ENCODE results near the gene STK39. TPM values are rescaled to one million over a fixed set of nuclear protein-coding genes. Genes with fewer than 3 reads are reported as not detected.
"Not testable (repeated sequence)": the region's sequence is repeated elsewhere in the genome, so short reads cannot be mapped to it uniquely, and the experiment has no call there.

STK39 gene
- total RNA-seq, 1 experiment from 2014 or later: 18.3 TPM

DNA sequence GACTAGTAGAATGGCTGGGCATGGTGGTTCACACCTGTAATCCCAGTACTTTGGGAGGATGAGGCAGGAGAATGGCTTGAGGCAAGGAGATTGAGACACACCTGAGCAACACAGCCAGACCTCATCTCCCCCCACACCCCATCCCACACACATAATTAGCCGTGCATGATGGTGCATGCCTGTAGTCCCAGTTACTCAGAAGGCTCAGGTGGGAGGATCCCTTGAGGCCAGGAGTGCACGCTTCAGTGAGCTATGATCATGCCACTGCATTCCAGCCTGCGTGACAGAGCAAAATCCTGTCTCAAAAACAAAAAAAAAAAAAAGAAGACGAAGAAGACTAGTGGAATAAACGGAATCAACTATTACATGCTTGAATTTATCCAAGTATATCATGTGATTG is 150.0 kb downstream of the STK39 start:
- H3K4me1 ChIP-seq (replicated peaks): no peaks in the 10 kb centered on the region
- H3K27me3 ChIP-seq (replicated peaks): no peaks in the 10 kb centered on the region
- no peak overlapping the region for H3K4me3 ChIP-seq
- no peaks in the 10 kb centered on the region for H3K9me3 ChIP-seq (replicated peaks)
- no peak overlapping the region for H3K27ac ChIP-seq
- H3K36me3 ChIP-seq: no peaks in the 10 kb centered on the region
- DNase-seq (ENCODE audit: low read depth in 1 of 2, low spot score in 2 of 2): no peak

GRCh38 chr2:168096158-168096557 is 151.2 kb downstream of the STK39 start:
- no peaks in the 10 kb centered on the region for H3K27me3 ChIP-seq (replicated peaks)
- no peaks in the 10 kb centered on the region for H3K4me1 ChIP-seq (replicated peaks)
- H3K9me3 ChIP-seq (replicated peaks): no peaks in the 10 kb centered on the region
- no peak overlapping the region for H3K4me3 ChIP-seq
- no peaks in the 10 kb centered on the region for H3K36me3 ChIP-seq
- no peak for DNase-seq (ENCODE audit: low read depth in 1 of 2, low spot score in 2 of 2)
- no peak overlapping the region for H3K27ac ChIP-seq

DNA sequence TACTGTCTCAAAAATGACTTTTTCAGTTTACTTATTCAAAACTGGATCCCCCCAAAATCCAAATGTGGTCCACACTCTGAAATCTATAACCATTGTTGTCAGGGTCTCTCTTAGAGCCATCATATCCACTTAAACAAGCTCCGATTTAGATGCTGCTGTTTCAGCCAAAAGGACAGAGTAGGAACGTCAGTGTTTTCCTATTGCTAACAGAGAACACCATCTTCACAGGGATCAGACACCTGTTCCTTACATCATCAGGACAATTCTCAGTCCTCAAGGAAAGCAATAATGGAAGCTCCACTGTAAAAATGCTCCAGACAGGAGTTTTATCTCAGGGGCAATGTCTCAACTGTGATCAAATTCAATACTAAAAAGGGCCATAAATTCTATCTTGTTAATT is 155.4 kb downstream of the STK39 start:
- Histone ChIP-seq H3K4me3 (no peak overlapping the region), H3K36me3 (no peaks in the 10 kb centered on the region), H3K4me1 (replicated peaks) (no peaks in the 10 kb centered on the region), H3K27ac (no peak overlapping the region), H3K9me3 (replicated peaks) (no peaks in the 10 kb centered on the region), H3K27me3 (replicated peaks) (no peaks in the 10 kb centered on the region)
- no peak for DNase-seq (ENCODE audit: low read depth in 1 of 2, low spot score in 2 of 2)

- no peaks in the 10 kb centered on the region for H3K27me3 ChIP-seq (replicated peaks)
- H3K36me3 ChIP-seq: no peaks in the 10 kb centered on the region
- no peak overlapping the region for H3K27ac ChIP-seq
- H3K4me3 ChIP-seq: no peak overlapping the region
- DNase-seq (ENCODE audit: low read depth in 1 of 2, low spot score in 2 of 2): no peak
- no peaks in the 10 kb centered on the region for H3K4me1 ChIP-seq (replicated peaks)
- no peaks in the 10 kb centered on the region for H3K9me3 ChIP-seq (replicated peaks)
Observed at GRCh38 chr2:168090366-168091135, 156.8 kb downstream of the STK39 start.

- Histone ChIP-seq H3K4me1 (replicated peaks) (no peaks in the 10 kb centered on the region), H3K36me3 (no peaks in the 10 kb centered on the region), H3K4me3 (no peak overlapping the region), H3K27me3 (replicated peaks) (no peaks in the 10 kb centered on the region), H3K27ac (no peak overlapping the region), H3K9me3 (replicated peaks) (no peaks in the 10 kb centered on the region)
- no peak for DNase-seq (ENCODE audit: low read depth in 1 of 2, low spot score in 2 of 2)
Observed at GRCh38 chr2:168089200-168089599, 158.2 kb downstream of the STK39 start.

GRCh38 chr2:168087401-168087800 is 160.0 kb downstream of the STK39 start:
- no peaks in the 10 kb centered on the region for H3K4me1 ChIP-seq (replicated peaks)
- no peak overlapping the region for H3K27ac ChIP-seq
- no peaks in the 10 kb centered on the region for H3K9me3 ChIP-seq (replicated peaks)

GRCh38 chr2:168086851-168087250 is 160.5 kb downstream of the STK39 start:
- DNase-seq (ENCODE audit: low read depth in 1 of 2, low spot score in 2 of 2): no peak
- Histone ChIP-seq H3K27ac (no peak overlapping the region), H3K9me3 (replicated peaks) (no peaks in the 10 kb centered on the region), H3K36me3 (no peaks in the 10 kb centered on the region), H3K4me3 (no peak overlapping the region), H3K4me1 (replicated peaks) (no peaks in the 10 kb centered on the region), H3K27me3 (replicated peaks) (no peaks in the 10 kb centered on the region)

More at GRCh38 chr2:168087401-168087800, 160.0 kb downstream of the STK39 start:
- no peak overlapping the region for H3K4me3 ChIP-seq
- no peaks in the 10 kb centered on the region for H3K36me3 ChIP-seq
- no peaks in the 10 kb centered on the region for H3K27me3 ChIP-seq (replicated peaks)
- DNase-seq (ENCODE audit: low read depth in 1 of 2, low spot score in 2 of 2): no peak

GRCh38 chr2:168085801-168086361 is 161.5 kb downstream of the STK39 start:
- H3K36me3 ChIP-seq: no peaks in the 10 kb centered on the region
- no peak overlapping the region for H3K27ac ChIP-seq
- no peaks in the 10 kb centered on the region for H3K27me3 ChIP-seq (replicated peaks)
- DNase-seq (ENCODE audit: low read depth in 1 of 2, low spot score in 2 of 2): no peak
- no peak overlapping the region for H3K4me3 ChIP-seq
- no peaks in the 10 kb centered on the region for H3K9me3 ChIP-seq (replicated peaks)
- H3K4me1 ChIP-seq (replicated peaks): no peaks in the 10 kb centered on the region

DNA sequence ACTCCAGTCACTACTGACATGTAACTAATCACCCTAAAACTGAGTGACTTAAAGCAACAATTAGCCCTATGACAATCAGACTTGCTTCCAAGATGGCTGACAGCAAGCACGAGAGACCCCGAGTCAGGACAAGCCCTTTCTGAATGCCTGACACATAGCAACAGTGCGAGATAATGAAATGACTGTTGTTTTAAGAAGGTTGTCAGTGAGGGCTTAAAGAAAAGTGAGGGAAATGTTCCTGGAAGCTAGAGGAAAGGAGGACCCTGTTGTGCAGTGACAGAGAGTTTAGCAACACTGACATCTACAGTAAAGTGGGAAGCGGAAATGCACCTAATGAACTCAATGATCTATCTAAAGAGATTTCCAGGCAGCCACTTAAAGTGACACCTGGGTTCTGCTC is 163.1 kb downstream of the STK39 start:
- no peak overlapping the region for H3K27ac ChIP-seq
- DNase-seq (ENCODE audit: low read depth in 1 of 2, low spot score in 2 of 2): no peak
- no peak overlapping the region for H3K4me3 ChIP-seq
- H3K36me3 ChIP-seq: no peaks in the 10 kb centered on the region
- H3K4me1 ChIP-seq (replicated peaks): no peaks in the 10 kb centered on the region
- H3K9me3 ChIP-seq (replicated peaks): no peaks in the 10 kb centered on the region
- H3K27me3 ChIP-seq (replicated peaks): no peaks in the 10 kb centered on the region

GRCh38 chr2:168081452-168081851 is 165.9 kb downstream of the STK39 start:
- not testable (repeated sequence) for H3K36me3 ChIP-seq; H3K4me3 ChIP-seq; H3K4me1 ChIP-seq (replicated peaks); H3K27me3 ChIP-seq (replicated peaks); DNase-seq (ENCODE audit: low read depth in 1 of 2, low spot score in 2 of 2); H3K27ac ChIP-seq; H3K9me3 ChIP-seq (replicated peaks)

DNA sequence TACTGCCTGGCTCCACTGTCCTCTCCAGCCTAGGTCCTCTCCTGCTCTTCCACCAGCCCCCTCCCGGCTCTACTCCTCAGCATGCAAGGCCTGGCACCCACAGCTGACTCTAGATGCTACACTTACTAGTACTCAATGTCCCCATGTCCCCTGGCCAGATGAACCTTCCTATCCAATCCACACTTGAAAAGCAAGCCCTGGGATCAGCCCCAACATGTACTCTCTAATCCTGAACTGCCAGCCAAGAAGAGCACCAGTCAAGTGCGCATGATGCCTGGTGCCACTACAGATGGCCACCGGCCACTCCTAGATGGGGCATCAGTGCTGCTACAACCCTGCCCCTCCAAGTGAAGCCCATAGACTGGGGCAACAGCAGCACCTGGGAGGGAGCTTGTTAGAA is 168.2 kb downstream of the STK39 start:
- Histone ChIP-seq H3K9me3 (replicated peaks) (no peaks in the 10 kb centered on the region), H3K36me3 (peaks cover 5% of the 10 kb centered on the region; the same call in 1 of the 2 replicates), H3K4me3 (no peak overlapping the region), H3K27me3 (replicated peaks) (no peaks in the 10 kb centered on the region), H3K27ac (no peak overlapping the region), H3K4me1 (replicated peaks) (no peaks in the 10 kb centered on the region; the same call in 1 of the 2 replicates)
- DNase-seq (ENCODE audit: low read depth in 1 of 2, low spot score in 2 of 2): no peak

GRCh38 chr2:168076731-168077130 is 170.7 kb downstream of the STK39 start:
- Histone ChIP-seq H3K4me3 (no peak overlapping the region), H3K27me3 (replicated peaks) (no peaks in the 10 kb centered on the region), H3K36me3 (peaks cover 9% of the 10 kb centered on the region), H3K27ac (no peak overlapping the region), H3K4me1 (replicated peaks) (no peaks in the 10 kb centered on the region; the same call in 1 of the 2 replicates), H3K9me3 (replicated peaks) (no peaks in the 10 kb centered on the region)
- no peak for DNase-seq (ENCODE audit: low read depth in 1 of 2, low spot score in 2 of 2)

- DNase-seq (ENCODE audit: low read depth in 1 of 2, low spot score in 2 of 2): no peak
- H3K27ac ChIP-seq: no peak overlapping the region
- no peaks in the 10 kb centered on the region for H3K27me3 ChIP-seq (replicated peaks)
- peaks cover 9% of the 10 kb centered on the region for H3K36me3 ChIP-seq
- no peak overlapping the region for H3K4me3 ChIP-seq
- no peaks in the 10 kb centered on the region for H3K9me3 ChIP-seq (replicated peaks)
- no peaks in the 10 kb centered on the region; the same call in 1 of the 2 replicates for H3K4me1 ChIP-seq (replicated peaks)
Observed at GRCh38 chr2:168075446-168075845, 171.9 kb downstream of the STK39 start.

- H3K36me3 ChIP-seq: peaks cover 9% of the 10 kb centered on the region
Observed at GRCh38 chr2:168072626-168073303, 174.6 kb downstream of the STK39 start.

More at GRCh38 chr2:168072626-168073303, 174.6 kb downstream of the STK39 start:
- no peak for DNase-seq (ENCODE audit: low read depth in 1 of 2, low spot score in 2 of 2)
- Histone ChIP-seq H3K9me3 (replicated peaks) (no peaks in the 10 kb centered on the region), H3K27me3 (replicated peaks) (no peaks in the 10 kb centered on the region), H3K4me1 (replicated peaks) (no peaks in the 10 kb centered on the region; the same call in 1 of the 2 replicates), H3K27ac (no peak overlapping the region), H3K4me3 (no peak overlapping the region)

All from SJSA1 (cell line).